GM12875 (cell line): ENCODE measurements around the gene RXRA.

Source experiments
- H3K4me3 ChIP-seq: one replicate; pipeline ENCODE4 v1.5.1; 2011; ENCODE audit warnings: low read depth, low read length, control low read depth
- TF ChIP-seq, protein P1 (sequence below): IDR thresholded peaks from 2 replicates; pipeline ENCODE4 v1.5.1; 2011; ENCODE audit warnings: low read depth, mild to moderate bottlenecking, control low read depth, inconsistent platforms, low read length, moderate library complexity, borderline replicate concordance; ENCODE audit not compliant: insufficient read depth

Gene RXRA

DNA sequence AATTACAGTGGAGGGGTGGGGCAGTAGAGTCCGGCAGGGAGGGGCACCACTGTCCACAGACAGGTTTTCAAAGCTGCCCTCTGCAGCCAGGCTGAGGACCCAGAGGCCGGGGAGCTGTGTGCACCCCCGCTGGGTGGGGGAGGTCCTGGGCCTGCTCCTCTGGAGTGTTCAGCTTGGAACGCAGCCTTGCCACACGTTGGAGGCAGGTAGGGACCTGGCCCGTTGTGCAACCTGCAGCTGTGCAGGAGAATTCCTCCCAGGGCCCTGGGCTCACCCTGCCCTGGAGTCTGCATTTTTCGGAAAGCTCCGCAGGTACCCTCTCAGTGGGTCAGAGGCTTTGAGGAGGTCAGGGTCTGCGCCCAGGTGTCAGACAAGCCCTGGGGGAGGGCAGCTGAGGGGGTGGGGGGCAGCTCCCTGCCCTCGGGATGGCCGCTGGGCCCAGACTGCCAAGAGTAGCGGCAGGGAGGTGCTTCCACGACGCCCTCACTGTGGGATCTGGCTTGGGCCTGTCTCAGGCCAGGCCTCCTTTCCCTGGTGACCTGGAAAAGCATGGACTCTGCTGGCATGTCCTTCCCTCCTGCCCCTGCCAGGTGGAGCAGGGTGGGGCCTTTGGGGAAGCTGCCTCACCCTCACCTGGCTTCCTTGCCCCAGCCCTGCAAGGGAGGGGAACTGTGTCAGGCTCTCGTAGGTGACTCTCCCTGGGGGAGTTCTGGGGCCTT, 29.5 kb downstream of the RXRA start:
- TF ChIP-seq, protein P1, sequence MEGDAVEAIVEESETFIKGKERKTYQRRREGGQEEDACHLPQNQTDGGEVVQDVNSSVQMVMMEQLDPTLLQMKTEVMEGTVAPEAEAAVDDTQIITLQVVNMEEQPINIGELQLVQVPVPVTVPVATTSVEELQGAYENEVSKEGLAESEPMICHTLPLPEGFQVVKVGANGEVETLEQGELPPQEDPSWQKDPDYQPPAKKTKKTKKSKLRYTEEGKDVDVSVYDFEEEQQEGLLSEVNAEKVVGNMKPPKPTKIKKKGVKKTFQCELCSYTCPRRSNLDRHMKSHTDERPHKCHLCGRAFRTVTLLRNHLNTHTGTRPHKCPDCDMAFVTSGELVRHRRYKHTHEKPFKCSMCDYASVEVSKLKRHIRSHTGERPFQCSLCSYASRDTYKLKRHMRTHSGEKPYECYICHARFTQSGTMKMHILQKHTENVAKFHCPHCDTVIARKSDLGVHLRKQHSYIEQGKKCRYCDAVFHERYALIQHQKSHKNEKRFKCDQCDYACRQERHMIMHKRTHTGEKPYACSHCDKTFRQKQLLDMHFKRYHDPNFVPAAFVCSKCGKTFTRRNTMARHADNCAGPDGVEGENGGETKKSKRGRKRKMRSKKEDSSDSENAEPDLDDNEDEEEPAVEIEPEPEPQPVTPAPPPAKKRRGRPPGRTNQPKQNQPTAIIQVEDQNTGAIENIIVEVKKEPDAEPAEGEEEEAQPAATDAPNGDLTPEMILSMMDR = no peak
- no peak overlapping the region for H3K4me3 ChIP-seq

- TF ChIP-seq, protein P1 = no peak
- H3K4me3 ChIP-seq = no peak overlapping the region
Observed at GRCh38 chr9:134356496-134357470, 30.5 kb downstream of the RXRA start.

- H3K4me3 ChIP-seq = no peak overlapping the region
- TF ChIP-seq, protein P1 = no peak
Observed at GRCh38 chr9:134357631-134358025, 31.4 kb downstream of the RXRA start.

- H3K4me3 ChIP-seq = no peak overlapping the region
- TF ChIP-seq, protein P1 = no peak
Observed at GRCh38 chr9:134358026-134358661, 31.9 kb downstream of the RXRA start.

- TF ChIP-seq, protein P1 = no peak
- no peak overlapping the region for H3K4me3 ChIP-seq
Observed at GRCh38 chr9:134358662-134359319, 32.5 kb downstream of the RXRA start.

DNA sequence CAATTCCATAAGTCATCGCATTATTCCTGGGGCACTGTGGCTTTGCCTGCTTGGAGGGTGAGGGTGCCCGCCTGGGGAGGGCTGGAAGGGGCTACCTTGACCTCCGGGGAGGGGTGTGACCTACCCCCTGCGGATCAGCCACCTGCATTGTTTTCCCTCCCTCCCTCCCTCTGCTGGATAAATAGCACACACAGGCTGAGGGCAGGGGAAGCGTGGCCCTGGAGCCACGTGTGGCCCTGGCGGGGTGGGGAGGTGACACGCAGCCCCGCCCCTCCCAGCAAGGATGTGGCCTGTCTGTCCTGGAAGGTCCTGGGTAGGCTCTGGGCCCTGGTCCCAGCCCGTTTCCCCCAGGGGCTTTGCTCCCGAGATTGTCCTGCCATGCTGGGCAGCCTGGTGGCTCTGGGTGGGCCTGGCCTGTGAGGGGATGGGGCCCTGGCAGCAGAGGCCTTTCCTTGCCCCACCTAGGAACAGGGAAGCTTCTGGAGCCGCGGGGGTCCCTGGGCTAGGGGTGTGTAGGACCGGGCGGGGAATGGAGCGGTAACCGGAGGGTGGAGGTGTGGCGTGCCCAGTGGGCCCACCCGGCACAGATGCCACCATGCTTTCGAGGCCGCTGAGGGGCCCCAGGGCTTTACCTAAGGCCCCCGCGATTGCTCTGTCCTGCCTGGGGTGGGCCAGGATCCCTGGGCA, 33.4 kb downstream of the RXRA start:
- no peak overlapping the region for H3K4me3 ChIP-seq
- TF ChIP-seq, protein P1 = no peak
